GM18870 (cell line): ENCODE results near the gene KMT2D.

ENCODE experiments used
- ATAC-seq: cut with Tn5 transposase; IDR thresholded peaks from one replicate; pipeline ENCODE4 v1.9.1; 2021; ENCODE audit warnings: moderate library complexity; ENCODE audit not compliant: unreplicated experiment

Gene KMT2D, protein sequence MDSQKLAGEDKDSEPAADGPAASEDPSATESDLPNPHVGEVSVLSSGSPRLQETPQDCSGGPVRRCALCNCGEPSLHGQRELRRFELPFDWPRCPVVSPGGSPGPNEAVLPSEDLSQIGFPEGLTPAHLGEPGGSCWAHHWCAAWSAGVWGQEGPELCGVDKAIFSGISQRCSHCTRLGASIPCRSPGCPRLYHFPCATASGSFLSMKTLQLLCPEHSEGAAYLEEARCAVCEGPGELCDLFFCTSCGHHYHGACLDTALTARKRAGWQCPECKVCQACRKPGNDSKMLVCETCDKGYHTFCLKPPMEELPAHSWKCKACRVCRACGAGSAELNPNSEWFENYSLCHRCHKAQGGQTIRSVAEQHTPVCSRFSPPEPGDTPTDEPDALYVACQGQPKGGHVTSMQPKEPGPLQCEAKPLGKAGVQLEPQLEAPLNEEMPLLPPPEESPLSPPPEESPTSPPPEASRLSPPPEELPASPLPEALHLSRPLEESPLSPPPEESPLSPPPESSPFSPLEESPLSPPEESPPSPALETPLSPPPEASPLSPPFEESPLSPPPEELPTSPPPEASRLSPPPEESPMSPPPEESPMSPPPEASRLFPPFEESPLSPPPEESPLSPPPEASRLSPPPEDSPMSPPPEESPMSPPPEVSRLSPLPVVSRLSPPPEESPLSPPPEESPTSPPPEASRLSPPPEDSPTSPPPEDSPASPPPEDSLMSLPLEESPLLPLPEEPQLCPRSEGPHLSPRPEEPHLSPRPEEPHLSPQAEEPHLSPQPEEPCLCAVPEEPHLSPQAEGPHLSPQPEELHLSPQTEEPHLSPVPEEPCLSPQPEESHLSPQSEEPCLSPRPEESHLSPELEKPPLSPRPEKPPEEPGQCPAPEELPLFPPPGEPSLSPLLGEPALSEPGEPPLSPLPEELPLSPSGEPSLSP (N-terminal part only)

GRCh38 chr12:49060237-49061156 lies at the start of gene KMT2D:
KMT2D (minus strand) TSS chr12:49060794; CDS start chr12:49055324, 5,470 bp downstream.
- ATAC-seq: no peak

GRCh38 chr12:49109641-49110463 lies 49.3 kb upstream of the KMT2D start:
- no peak for ATAC-seq

GRCh38 chr12:49108958-49109404 lies 48.4 kb upstream of the KMT2D start:
- no peak for ATAC-seq

DNA sequence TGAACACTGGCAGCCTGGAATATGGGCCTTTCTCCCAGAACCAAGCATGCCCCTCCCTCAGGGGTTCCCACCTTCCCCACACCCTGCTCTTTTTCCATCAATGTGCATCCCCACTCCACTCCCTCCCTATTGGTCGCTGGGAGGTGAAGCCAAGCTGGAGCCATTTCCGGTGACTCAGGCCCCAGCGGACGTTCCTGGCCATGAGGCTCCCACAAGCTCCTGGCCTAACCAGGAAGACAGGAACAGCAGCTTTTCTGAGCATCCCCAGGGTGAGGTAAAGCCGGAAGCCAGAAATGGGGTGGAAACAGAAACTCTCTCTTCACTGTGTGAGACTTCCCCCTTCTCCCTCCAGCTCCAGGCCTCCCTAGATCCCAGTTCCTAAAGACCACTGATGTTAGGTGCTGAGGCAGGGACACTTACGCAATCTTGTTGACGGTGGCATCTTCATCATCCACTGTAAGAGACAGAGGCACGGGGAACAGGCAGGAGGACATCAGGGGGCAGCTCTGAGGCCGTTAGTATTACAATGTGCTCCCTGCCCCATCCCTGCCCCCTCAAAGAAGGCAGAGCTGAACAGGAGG lies 45.0 kb upstream of the KMT2D start:
- no peak for ATAC-seq

- no peak for ATAC-seq
Observed at GRCh38 chr12:49104822-49105221, 44.2 kb upstream of the KMT2D start.

DNA sequence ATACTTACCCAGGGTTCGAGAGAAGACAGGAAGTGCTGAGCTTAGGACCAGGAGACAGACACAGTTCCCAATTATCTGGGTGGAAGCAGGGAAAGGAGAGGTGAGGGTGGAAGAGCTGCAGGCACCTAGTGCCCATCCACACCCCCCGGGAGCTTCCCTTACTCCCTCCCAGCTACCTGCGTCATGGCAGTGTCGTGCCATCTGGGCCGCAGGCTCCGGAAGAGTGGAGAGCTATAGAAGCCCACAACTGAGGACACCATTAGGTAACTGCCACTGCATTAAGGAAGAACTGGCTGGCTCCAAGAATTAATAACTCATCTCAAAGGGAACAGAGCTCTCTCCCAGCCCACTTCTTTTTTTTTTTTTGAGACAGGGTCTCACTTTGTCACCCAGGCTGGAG lies 39.8 kb upstream of the KMT2D start:
- ATAC-seq: no peak

GRCh38 chr12:49098703-49099102 lies 38.1 kb upstream of the KMT2D start:
- no peak for ATAC-seq

DNA sequence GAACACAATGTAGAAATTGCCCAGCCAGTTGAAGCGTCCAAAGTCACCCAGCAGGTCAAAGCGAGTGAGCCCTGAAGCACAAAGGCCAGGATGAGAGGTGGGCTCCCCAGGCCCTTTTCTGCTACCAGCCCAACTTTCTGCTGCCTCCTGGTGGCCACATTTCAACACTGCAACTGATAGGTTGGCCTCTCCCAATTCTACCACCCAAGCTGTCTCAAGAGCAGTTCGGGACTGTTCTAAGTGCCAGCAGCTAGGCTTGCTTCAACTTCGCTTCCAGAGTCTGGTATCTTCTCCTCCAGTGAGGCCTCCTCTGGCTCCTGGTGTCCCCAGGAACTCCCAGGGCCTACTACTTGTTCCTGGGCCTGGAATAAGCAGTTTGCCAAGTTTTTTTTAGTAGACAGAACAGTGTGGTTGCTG lies 37.4 kb upstream of the KMT2D start:
- ATAC-seq: no peak

GRCh38 chr12:49097381-49097780 lies 36.8 kb upstream of the KMT2D start:
- ATAC-seq: no peak

DNA sequence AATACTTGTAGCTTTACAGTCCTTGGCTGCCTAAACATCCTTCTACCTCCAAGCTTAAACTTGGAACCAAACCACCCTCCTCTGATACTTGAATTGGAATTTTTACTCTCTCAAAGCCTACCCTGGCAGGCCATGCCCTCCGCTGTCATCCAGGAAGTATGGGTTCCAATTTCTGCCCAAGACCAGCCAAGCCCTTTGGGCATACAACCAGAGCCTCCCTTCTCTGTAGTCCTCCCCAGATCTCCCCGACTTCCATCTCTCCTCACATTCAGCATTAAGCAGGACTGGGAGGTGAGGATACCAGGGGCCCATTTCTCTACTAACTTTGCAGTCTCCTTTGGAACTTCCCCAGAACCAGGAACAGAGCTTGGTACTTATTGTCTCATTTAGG lies 34.4 kb upstream of the KMT2D start:
- no peak for ATAC-seq

DNA sequence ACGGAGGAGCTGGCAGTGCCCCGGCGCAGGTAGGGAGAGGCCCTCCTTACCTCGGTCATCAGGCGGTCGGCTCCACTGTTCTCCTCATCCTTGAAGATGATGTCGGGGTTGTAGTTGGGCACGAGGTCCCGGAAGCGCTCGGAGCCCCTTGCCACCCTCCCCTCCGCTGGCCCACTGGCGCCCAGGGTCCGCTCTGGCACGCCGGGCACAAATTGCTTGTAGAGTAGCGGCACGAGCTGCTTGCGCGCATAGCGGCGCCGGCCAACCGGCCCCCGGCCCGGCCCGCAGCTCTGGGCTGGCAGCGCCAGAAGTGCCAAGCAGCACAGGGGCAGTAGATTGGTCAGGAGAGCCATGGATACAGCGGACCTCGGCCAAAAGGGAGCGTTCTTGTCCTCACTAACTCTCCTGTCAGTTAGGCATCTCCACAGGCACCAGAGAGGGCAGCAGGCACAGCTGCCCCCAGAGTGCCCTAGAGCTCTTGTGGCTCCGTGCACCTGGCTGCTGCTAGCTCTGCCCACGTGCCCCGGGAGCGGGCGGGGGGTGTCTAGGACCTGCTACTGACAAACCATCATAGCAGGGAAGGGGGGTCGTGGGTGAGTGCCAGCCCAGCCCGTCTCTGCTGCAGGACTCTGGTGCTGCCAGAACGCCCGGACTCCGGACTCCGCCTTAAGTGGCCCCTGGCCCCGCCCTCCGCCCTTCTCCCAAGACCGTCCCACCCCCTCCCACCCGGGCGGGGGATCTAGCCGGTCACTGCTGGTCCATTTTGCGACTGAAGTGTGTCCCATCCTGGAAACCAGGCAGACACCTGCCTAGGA lies 33.8 kb upstream of the KMT2D start, which contains the start of gene DHH:
Gene DHH, minus strand, starts transcription at position 642 of the 815 bp plus-strand sequence. Its CDS starts 289 bp downstream, at position 353.
- no peak for ATAC-seq

- ATAC-seq: no peak
Observed at GRCh38 chr12:49093792-49094159, 33.2 kb upstream of the KMT2D start.

DNA sequence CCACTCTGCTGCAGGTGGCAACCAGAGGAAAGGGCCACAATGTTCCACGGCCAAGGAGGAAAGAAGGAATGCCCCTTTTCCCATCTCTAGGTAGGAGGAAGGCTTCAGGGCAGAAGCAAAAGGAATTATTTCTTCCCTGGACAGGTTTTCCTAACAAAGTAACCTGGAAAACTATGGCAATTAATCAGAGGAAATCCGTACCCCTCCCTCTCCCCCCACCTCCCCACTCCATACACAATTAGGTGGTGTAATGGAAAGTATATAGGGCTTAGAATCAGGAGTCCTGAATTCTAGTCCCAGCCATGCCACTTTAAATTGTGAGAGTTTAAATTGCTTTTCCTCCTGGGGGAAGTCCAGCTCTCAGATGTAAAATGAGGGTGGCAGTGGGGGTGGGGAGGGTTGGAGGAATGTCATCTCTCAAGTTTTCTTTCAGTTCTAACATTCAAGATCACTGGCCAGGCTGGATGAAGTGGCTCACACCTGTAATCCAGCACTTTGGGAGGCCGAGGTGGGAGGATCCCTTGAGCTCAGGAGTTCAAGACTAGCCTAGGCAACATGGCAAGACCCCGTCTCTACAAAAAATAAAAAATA lies 32.3 kb upstream of the KMT2D start:
- ATAC-seq: no peak

- ATAC-seq: no peak
Observed at GRCh38 chr12:49092086-49092815, 31.7 kb upstream of the KMT2D start.

GRCh38 chr12:49091836-49092085 lies 31.2 kb upstream of the KMT2D start:
- ATAC-seq: no peak

DNA sequence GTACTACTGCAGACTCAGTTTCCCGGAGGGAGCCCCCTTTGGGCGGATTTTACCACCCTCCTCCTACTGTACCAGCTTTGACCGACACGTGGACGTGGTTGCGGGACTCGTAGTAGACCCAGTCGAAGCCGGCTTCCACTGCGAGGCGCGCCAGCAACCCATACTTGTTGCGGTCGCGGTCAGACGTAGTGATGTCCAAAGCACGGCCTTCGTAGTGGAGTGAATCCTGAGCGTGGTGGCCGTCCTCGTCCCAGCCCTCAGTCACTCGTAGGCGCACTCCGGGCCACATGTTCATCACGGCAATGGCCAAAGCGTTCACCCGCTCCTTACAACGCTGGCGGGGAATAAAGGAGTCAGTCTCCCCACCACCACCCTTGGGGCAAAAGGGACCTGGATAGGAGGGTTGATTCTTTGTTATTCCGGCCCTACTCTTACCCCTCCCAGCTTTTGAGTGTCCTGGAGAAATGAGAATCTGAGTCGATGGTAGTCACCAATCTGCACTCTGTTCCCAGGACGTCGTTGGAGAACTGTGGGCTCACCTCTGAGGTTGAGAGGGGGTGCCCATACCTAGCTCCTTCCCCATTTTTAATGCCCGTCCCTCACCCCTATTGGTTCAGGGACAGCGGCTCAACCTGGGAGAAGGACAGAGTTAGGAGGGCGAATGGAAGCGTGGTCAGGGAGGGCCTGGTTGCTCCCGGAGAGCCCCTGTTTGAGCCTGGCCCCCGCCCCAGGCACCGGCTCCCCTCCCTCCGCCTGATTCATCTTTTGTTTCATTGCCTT lies 30.7 kb upstream of the KMT2D start:
- ATAC-seq: no peak
